Measurements from ENCODE around the gene CD160.
"Not testable (repeated sequence)": the region's sequence is repeated elsewhere in the genome, so short reads cannot be mapped to it uniquely, and the experiment has no call there.

The CD160 gene, protein sequence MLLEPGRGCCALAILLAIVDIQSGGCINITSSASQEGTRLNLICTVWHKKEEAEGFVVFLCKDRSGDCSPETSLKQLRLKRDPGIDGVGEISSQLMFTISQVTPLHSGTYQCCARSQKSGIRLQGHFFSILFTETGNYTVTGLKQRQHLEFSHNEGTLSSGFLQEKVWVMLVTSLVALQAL

DNA sequence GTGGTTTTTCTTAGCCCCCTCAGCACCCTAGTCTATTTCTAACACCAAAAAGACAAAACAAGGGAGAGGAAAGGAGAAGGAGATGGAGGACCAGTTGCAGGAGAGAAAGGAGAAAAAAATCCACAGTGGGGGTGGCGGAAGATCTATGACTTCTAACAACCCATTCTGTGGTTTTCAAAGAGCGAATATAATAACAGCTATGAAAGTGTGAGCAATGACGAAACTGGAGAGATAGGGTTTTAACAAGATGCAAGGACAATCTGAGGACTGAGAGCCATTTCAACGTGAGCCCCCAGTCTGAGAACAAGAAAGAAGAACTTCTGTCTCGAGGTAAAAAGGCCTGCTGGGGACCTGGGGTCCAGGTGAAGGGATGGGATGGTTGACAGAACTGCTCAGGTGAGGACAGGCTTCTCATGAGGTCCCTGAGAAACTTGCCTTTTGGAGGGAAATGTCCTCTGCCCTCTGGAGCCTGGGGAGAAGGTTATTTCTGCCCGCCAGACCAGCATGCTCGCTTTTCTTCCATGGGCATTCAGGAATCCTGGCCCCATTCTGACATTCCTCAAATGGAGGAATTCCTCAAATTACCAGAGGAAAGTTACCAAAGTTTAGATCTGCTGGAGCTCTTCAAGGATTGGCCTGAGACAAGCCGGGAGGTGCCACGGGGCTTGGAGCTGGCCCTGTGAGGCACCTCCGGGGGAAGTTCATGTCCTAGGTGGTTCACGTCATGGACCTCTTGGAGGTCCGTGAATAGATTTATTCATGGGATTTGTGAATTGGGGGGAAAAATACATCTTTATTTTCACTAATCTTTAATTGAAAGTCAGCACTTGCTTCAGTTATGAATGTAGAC is at the start of gene CD160:
Gene CD160 (plus strand): TSS at position 270 of the 850 bp plus-strand sequence. CDS start 8,829 bp downstream, outside the sequence.
- FAIRE-seq, result no peak

- FAIRE-seq, result not testable (repeated sequence)
These were observed 48.1 kb upstream of the CD160 start for GRCh38 chr1:145670995-145671745.

GRCh38 chr1:145673217-145673616 is 46.1 kb upstream of the CD160 start:
- FAIRE-seq, result not testable (repeated sequence)

DNA sequence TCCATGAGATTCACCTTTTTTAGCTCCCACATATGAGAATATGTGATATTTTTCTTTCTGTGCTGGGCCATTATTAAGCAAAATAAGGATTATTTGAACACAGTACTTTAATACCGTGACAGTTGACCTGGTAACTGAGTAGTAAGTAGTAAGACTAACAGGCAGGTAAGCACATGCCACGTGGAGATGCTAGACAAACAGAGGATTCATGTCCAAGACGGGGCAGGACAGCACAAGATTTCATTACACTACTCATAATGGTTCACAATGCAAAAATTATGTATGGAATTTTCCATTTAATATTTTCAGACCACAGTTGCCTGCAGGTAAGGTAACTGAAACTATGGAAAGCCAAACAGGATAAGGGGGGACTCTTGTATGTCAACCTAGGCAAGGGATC is 34.4 kb upstream of the CD160 start:
- not testable (repeated sequence) for FAIRE-seq

DNA sequence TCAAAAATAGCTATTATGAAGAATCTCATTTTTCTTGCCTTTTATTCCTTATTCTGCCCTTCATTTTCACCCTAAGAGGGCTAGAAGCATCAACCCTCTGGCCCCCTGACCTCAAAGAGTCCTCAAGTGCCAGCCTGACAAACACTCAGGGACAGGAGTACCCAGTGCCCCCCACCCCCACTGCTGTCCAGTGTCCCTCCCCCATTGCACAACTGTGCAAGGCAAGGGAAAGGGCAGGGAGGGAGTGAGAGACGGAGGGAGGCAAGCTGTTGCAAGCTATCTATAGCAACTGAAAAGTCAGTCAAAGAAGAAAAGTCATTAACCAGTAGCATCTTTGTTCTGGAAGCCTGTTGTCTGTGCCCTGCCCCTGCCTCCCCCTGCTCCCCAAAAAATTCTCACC is 33.2 kb upstream of the CD160 start:
- not testable (repeated sequence) for FAIRE-seq

DNA sequence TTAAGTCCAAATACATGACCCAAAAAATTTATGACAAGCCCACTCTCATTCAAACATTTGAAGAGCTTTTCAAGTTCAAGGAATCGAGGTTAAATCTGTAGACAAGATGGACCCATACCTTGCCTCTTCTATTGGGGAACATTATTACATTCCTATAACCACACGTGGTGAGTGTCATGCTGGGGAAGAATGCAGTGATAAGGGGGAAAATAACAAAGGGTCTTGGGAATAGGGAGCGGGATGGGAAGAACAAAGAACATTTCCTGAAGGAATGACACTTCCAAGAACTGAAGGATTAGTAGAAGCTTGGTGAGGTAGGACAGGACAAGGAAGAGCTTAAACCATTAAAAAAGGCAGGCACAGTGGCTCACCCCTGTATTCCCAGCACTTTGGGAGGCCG is 31.0 kb upstream of the CD160 start:
- no peak for FAIRE-seq

DNA sequence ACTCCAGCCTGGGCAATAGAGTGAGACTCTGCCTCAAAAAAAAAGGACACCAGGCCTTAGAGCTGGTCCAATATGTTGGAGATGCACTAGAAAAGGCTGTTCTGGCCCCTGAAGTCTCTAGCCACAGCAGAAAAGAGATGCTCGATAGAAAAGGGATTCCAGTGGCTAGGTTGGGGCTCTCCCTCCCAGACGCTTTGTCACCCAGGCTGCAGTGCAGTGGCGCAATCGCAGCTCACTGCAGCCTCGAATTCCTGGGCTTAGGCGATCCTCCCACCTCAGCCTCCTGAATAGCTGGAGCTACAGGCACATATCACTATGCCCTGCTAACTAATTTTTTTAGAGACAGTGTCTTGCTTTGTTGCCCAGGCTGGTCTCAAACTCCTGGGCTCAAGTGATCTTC is 30.4 kb upstream of the CD160 start:
- FAIRE-seq, result no peak

- no peak for FAIRE-seq
These were observed 29.4 kb upstream of the CD160 start for GRCh38 chr1:145689922-145690321.

- no peak for FAIRE-seq
These were observed 28.4 kb upstream of the CD160 start for GRCh38 chr1:145690587-145691558.

GRCh38 chr1:145692785-145693443 is 26.4 kb upstream of the CD160 start:
- FAIRE-seq, result no peak

GRCh38 chr1:145695821-145696629 is 23.3 kb upstream of the CD160 start:
- FAIRE-seq, result no peak

GRCh38 chr1:145696630-145696960 is 22.7 kb upstream of the CD160 start:
- FAIRE-seq, result no peak

GRCh38 chr1:145701306-145701862 is 17.9 kb upstream of the CD160 start:
- no peak for FAIRE-seq

GRCh38 chr1:145702052-145702451 is 17.2 kb upstream of the CD160 start:
- FAIRE-seq, result no peak

DNA sequence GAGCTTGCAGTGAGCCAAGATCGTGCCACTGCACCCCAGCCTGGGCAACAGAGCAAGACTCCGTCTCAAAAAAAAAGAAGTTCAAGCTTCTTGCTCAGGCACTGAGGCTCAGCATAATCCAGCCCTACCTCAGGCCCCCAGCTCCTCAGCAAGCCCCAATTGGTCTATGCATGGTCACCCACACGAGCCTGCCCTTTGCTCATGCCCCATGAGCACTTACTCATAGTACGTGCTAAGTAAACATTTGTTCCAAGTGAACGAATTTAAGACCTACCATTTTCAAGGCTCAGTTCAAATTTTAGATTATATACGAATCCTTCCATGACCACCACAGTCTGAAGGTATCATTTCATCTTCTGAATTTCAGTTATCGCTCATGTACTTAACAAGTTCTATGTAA is 16.5 kb upstream of the CD160 start:
- no peak for FAIRE-seq

- FAIRE-seq, result no peak
These were observed 13.7 kb upstream of the CD160 start for GRCh38 chr1:145705622-145706021.

GRCh38 chr1:145706086-145706664 is 13.1 kb upstream of the CD160 start:
- no peak for FAIRE-seq

DNA sequence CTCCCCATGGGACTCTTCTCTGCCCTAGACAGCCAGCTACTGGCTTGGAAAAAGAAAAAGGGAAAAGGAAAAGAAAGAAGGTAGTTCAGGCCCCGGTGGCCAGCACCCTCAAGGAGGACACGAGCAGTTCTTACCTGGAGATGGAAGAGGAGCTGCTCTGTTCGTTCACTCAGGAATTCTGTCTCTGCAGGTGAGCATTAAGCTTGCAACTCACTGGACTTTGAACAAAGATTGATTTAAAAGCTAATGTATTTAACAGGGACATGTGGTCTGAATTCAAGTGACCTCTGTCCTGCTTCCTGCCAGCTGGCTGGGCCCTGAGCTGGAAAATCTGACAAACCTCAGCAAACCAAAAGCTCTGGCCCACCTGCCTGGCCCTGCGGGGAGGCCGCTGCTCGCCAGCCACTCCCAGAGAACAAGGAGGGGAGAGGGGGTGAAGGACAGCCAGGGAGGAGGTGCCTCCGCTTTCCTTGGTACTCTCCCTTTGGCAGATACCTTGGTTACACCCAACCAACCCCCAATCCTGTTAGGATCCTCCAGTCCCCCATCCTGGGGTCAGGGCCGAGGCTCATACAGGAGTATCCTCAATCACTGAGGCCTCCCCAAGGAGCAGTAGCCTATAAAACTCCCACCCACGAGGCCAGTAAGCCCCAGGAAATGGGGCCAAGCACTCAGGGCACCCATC is 12.0 kb upstream of the CD160 start, which contains the start of gene PDZK1:
Gene PDZK1 (minus strand): TSS at position 186 of the 685 bp plus-strand sequence. CDS start 19,347 bp downstream, outside the sequence.
- FAIRE-seq, result peak; percentile 93

DNA sequence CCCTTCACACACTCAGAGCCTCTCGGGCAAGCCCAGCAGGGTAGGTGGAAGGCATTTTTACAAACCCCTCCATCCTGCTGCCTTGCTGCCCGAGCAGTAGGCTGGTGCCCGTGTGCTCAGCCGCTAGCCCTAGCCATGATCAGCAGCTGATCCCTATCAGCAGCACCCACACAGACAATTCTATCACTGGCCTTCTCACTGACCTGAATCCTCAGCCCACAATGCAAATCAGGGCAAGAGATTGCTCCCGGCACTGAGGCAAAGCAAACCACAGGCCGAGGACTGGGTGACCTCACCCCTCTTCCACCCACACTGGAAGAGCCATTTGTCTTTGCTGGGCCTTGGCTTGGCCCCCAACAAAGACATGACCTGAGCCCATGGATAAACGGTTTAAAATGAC is 11.2 kb upstream of the CD160 start:
- no peak for FAIRE-seq

All from islet of Langerhans (tissue), 1 donor.